Tibial artery (tissue), 4 donors: Measurements from ENCODE around the gene RGR.

Source experiments
- DNase-seq, 2 donors: peaks; one replicate each; pipeline ENCODE4 v3.0.0-alpha.2; 2019
- H3K27ac ChIP-seq, 2 donors: fragments of 200-600 bp; sonication (generic) in 1 of 2; 1 replicate in 1 of 2; 2 replicates in 1 of 2; pipeline ENCODE4 v1.5.1; 2018 to 2019; ENCODE audit warnings: mild to moderate bottlenecking in 1 of 2
- H3K27me3 ChIP-seq, 2 donors: fragments of 200-600 bp; sonication (generic) in 1 of 2; one replicate each; pipeline versions ENCODE4 v1.5.1 to v1.6.0; 2016 to 2019
- H3K36me3 ChIP-seq, 3 donors: fragments of 200-600 bp; sonication (generic) in 2 of 3; one replicate each; pipeline ENCODE4 v1.5.1; 2016 to 2019; ENCODE audit warnings: mild to moderate bottlenecking in 2 of 3
- H3K4me1 ChIP-seq, 4 donors: fragments of 200-600 bp; sonication (generic) in 2 of 4; 1 replicate in 3 of 4; 2 replicates in 1 of 4; pipeline ENCODE4 v1.5.1; 2016 to 2019
- H3K4me3 ChIP-seq, 2 donors: fragments of 200-600 bp; sonication (generic) in 1 of 2; 1 replicate in 1 of 2; 2 replicates in 1 of 2; pipeline ENCODE4 v1.5.1; 2018 to 2019; ENCODE audit warnings: mild to moderate bottlenecking in 2 of 2
- H3K9me3 ChIP-seq, 3 donors: fragments of 200-600 bp; sonication (generic) in 1 of 3; one replicate each; pipeline ENCODE4 v1.5.1; 2016 to 2019
- intact Hi-C: fragments of 100-400 bp; cut with DNase I; formaldehyde crosslinking; loops from one replicate; pipeline ENCODE4 v1.15.0; 2023; ENCODE audit warnings: low total_unique reads
- TF ChIP-seq, protein P1 (sequence below), 2 experiments: fragments of 200-600 bp in 1 of 2; fragments of 450-650 bp in 1 of 2; IDR thresholded peaks; one replicate each; pipeline ENCODE4 v1.5.1; 2017 to 2019; ENCODE audit warnings: antibody characterized with exemption in 2 of 2, mild to moderate bottlenecking in 1 of 2, moderate library complexity in 1 of 2

The RGR gene

DNA sequence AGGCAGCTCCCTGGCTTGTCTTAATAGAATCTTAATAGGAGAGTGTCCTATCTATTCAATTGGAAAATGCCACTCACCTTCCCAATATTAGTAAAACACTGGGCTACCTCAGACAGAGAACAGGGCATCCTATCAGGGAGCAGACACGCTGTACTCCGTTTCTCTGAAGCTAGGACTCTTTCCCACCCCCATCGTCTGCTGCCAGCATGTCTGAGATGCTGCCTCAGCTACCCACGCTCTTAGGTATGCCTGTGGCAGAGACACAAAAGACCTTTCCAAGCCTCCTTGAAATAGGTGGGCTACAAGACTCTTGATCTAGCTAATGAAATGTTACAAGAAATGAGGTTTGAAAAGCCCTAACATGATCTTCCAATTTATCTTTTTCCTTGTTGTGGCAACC, 17.0 kb upstream of the RGR start:
- H3K4me1 ChIP-seq = peaks cover 0 to 5% (median 3%) of the 10 kb centered on the region in 4 donors
- no peaks in the 10 kb centered on the region for H3K9me3 ChIP-seq
- DNase-seq = peak in 1 of 2 donors; percentile 31
- peaks cover 0 to 11% of the 10 kb centered on the region in 2 donors for H3K27me3 ChIP-seq
- H3K27ac ChIP-seq = no peak overlapping the region
- no peak overlapping the region for H3K4me3 ChIP-seq
- TF ChIP-seq, protein P1, sequence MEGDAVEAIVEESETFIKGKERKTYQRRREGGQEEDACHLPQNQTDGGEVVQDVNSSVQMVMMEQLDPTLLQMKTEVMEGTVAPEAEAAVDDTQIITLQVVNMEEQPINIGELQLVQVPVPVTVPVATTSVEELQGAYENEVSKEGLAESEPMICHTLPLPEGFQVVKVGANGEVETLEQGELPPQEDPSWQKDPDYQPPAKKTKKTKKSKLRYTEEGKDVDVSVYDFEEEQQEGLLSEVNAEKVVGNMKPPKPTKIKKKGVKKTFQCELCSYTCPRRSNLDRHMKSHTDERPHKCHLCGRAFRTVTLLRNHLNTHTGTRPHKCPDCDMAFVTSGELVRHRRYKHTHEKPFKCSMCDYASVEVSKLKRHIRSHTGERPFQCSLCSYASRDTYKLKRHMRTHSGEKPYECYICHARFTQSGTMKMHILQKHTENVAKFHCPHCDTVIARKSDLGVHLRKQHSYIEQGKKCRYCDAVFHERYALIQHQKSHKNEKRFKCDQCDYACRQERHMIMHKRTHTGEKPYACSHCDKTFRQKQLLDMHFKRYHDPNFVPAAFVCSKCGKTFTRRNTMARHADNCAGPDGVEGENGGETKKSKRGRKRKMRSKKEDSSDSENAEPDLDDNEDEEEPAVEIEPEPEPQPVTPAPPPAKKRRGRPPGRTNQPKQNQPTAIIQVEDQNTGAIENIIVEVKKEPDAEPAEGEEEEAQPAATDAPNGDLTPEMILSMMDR (IDR thresholded peaks at IDR 0.05) = no peak
- intact Hi-C loops = no loop called here
- no peaks in the 10 kb centered on the region for H3K36me3 ChIP-seq

DNA sequence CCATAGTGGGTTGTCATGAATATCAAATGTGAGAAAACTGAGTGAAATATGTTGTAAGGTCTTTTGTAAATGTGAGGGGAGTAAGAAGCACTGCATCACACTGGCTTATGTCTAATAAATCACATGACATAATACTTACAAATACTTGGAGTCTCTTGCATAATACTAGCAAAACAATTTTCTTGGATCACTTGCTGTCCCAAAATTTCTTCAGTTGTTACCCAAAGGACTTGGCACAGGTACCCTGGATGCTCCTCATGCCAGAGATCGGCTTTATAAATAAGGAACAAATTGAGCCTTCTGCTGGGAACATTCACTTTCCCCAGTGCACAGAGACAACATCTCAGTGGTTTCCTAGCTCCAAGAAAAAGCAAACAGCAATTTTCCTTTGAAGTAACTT, 14.5 kb upstream of the RGR start:
- TF ChIP-seq, protein P1 (IDR thresholded peaks at IDR 0.05) = no peak
- Histone ChIP-seq H3K27me3 (peaks cover 0 to 7% of the 10 kb centered on the region in 2 donors), H3K4me3 (no peak overlapping the region), H3K9me3 (no peaks in the 10 kb centered on the region), H3K27ac (no peak overlapping the region), H3K4me1 (peaks cover 0 to 5% (median 3%) of the 10 kb centered on the region in 4 donors), H3K36me3 (no peaks in the 10 kb centered on the region)
- DNase-seq = peak; percentile 64 to 68
- intact Hi-C loops = no loop called here

DNA sequence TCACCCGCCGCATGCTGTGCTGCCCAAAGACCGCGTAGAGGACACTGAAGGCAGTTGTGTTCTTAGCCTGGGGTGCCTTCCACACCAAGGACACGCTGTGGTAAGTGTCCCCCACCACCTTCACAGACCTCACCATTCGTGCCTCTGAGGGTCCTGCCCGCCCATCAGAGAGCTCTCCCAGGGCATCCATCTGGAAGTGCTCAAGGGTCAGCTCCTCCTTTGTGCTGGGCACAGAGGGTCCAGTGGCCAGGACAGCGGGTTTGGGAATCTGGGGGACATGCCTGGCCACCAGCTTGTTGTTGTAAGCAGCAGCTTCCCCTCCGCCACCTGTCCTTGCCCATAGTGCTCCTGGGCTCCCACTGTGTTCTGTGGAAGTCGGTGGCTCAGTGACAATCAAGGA, 12.5 kb upstream of the RGR start:
- DNase-seq = peak in 1 of 2 donors; percentile 46
- H3K27me3 ChIP-seq = peaks cover 0 to 16% of the 10 kb centered on the region in 2 donors
- H3K4me3 ChIP-seq = no peak overlapping the region
- no peak overlapping the region for H3K27ac ChIP-seq
- peaks cover 0 to 5% (median 3%) of the 10 kb centered on the region in 4 donors for H3K4me1 ChIP-seq
- no peaks in the 10 kb centered on the region for H3K9me3 ChIP-seq
- no peaks in the 10 kb centered on the region for H3K36me3 ChIP-seq
- intact Hi-C loops = no loop called here
- TF ChIP-seq, protein P1 (IDR thresholded peaks at IDR 0.05) = no peak

DNA sequence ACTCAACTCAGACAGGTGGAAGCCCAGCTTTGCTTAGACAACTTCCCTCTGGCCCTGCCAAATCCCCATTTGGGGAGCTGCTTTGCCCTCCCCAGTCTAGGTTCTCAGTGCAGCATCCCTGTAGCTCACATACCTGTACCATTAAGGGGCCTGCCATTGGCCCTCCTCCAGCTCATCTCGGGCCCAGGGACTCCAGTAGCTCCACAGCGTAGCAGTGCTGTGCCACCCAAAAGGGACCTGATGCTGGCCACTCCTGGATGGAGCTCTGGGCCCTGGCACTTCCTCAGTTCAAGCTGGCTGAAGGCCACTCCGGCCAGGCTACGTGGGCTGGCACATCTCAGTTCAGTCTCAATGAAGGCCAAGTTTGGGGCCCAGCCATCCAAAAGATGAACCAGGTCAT, 10.9 kb upstream of the RGR start:
- intact Hi-C loops = no loop called here
- TF ChIP-seq, protein P1 (IDR thresholded peaks at IDR 0.05) = no peak
- Histone ChIP-seq H3K27me3 (peaks cover 0 to 18% of the 10 kb centered on the region in 2 donors), H3K36me3 (no peaks in the 10 kb centered on the region), H3K4me1 (peaks cover 0 to 5% (median 3%) of the 10 kb centered on the region in 4 donors), H3K4me3 (no peak overlapping the region), H3K9me3 (no peaks in the 10 kb centered on the region), H3K27ac (no peak overlapping the region)
- peak in 1 of 2 donors; percentile 20 for DNase-seq

DNA sequence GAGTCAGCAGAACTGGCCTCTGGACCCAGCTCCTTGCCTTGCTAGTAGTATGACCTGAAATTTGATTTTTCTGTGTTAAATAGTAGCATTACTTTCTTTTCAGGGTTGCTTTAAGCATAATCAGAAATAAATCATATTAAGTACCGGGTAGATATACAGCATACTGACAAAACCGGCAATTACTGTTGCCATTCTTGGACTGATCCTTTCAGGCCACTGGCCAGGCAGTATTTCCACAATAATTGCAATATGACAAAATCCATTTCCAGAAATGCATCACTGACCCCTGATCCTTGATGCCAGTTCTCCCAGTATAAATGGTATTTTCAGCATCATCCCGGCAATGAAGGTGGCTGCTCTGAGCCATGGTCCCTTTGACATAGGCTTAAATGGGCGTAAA, 10.4 kb upstream of the RGR start:
- Histone ChIP-seq H3K27ac (no peak overlapping the region), H3K36me3 (no peaks in the 10 kb centered on the region), H3K27me3 (peaks cover 0 to 18% of the 10 kb centered on the region in 2 donors), H3K4me1 (peaks cover 0 to 5% (median 3%) of the 10 kb centered on the region in 4 donors), H3K4me3 (no peak overlapping the region), H3K9me3 (no peaks in the 10 kb centered on the region)
- intact Hi-C loops = no loop called here
- TF ChIP-seq, protein P1 (IDR thresholded peaks at IDR 0.05) = no peak
- no peak for DNase-seq

DNA sequence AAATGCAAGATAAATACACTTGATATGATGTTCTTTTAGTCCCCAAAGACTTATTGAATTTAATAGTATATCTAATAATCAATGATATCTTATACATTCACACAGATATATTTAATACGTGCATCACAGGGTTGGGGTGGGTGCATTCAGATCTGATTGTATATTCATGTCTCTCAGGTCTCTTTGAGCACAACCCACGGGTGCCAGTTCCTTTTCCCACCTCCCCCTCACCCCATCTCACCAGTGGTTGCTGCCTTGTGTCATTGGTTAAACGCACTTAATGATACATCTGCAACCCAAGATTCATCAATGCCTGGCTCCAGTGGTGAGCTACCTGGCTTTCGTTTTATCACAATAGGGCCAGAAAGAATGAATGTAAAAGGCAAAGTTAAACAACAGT, 9.8 kb upstream of the RGR start:
- Histone ChIP-seq H3K4me3 (no peak overlapping the region), H3K36me3 (no peaks in the 10 kb centered on the region), H3K4me1 (peaks cover 0 to 5% (median 3%) of the 10 kb centered on the region in 4 donors), H3K9me3 (no peaks in the 10 kb centered on the region), H3K27me3 (peaks cover 0 to 20% of the 10 kb centered on the region in 2 donors), H3K27ac (no peak overlapping the region)
- no peak for DNase-seq
- TF ChIP-seq, protein P1 (IDR thresholded peaks at IDR 0.05) = no peak
- intact Hi-C loops = no loop called here
